GM12892 (cell line): Measurements from ENCODE around the gene SYT2.

Experiments
- POLR2A ChIP-seq: IDR thresholded peaks from 2 replicates; pipeline ENCODE4 v1.6.1; 2011; ENCODE audit warnings: low read depth, low read length, control low read depth
- POLR2AphosphoS5 ChIP-seq: IDR thresholded peaks from 2 replicates; pipeline ENCODE4 v1.6.1; 2011; ENCODE audit warnings: low read depth, low read length, control low read depth
- TAF1 ChIP-seq: IDR thresholded peaks from 2 replicates; pipeline ENCODE4 v1.6.1; 2011; ENCODE audit warnings: low read depth, mild to moderate bottlenecking, control low read depth, low read length, borderline replicate concordance

DNA sequence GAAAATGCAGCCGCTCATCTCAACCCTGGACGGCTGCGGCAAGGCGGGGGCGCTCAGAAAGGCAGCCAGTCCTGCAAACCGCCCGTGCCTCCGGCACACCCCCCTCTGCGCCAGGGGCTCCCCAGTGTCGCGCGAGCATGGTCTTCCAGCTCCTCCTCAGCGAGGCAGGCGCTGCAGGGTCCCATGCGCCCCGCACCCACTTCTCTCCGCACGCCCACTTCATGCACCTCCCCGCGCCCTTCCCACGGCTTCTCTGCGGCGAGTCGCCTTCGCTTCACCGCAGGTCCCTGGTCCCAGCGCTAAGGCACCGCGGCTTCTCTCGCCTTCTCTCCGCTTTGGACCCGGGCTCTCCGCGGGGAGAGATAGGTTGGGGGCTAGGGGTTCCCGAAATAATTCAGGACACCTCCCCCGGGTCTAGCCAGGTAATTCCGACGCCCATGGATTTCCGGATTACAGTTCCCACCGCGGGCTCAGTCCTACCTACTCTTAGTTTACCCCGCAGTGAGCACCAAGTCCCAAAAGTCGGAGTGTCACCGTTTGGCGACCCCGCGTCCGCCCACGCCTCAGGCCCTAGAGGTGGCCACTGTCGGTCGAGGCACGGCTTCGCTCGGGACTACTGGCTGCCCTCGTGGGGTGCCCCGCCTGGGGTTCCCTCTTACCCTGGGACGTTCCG, 67.5 kb downstream of the SYT2 start:
- TF ChIP-seq POLR2AphosphoS5: no peak
- TF ChIP-seq POLR2A: no peak
- no peak for TF ChIP-seq TAF1
